HG02678 (cell line): ENCODE data around the gene NRL.

ENCODE experiments used
- ATAC-seq: cut with Tn5 transposase; IDR thresholded peaks from one replicate; pipeline ENCODE4 v1.9.1; 2021; ENCODE audit warnings: mild to moderate bottlenecking, moderate library complexity; ENCODE audit not compliant: unreplicated experiment

Gene NRL

GRCh38 chr14:24145219-24145618, 30.5 kb upstream of the NRL start:
- ATAC-seq: no peak

DNA sequence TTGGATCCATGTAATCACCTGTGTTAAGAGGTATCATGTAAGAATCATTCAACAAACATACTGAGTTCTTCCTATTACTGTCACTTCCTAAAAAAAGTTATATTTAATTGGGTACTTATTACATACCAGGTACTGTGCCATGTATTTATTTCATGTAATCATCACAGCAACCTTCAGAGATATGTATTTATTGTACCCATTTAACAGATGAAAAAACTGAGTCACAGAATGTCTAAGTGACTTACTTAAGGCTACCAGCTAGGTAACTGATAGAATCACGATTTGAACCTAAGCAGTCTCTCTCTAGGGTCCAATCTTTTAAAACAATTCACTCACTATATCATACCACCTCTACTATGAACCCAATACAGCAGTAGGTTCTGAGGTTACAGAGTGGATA, 29.7 kb upstream of the NRL start:
- no peak for ATAC-seq

GRCh38 chr14:24143511-24143910, 28.8 kb upstream of the NRL start:
- ATAC-seq: no peak

- ATAC-seq: peak; percentile 88
Measured at GRCh38 chr14:24141097-24141880, 26.5 kb upstream of the NRL start, which contains the start of gene EMC9. Gene EMC9 (minus strand): TSS chr14:24141591. CDS start chr14:24141304, 287 bp downstream.

DNA sequence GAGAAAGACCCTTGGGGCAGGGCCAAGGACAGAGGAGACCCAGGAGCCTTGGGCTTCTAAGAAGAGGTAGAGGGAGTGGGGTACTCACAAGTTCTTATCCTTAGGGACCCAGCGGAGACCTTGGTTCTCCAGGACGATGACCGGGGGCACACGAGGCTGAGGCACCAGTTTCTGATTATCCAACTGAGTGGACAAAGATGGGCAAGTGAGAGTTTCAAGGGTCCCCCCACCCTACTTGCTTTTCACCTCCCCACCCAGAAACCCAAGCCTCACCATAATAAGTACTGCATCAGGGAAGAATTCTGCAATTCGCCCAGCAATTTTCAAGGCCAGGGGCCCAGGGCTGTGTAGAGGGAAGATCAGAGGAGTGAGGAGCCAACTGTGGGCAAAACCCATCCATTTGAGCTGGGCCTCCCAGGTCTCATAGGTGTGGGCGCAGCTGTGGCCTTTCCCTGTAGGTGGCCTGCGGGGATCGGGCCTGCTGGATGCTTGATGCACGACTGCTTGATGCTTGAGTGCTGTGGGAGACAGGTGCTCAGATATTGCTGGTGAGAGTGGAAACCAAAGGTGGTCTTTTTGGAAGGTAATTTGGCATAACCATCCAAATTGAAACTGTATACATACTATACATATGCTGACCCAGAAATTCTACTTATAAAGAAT, 24.7 kb upstream of the NRL start:
- ATAC-seq: no peak

- no peak for ATAC-seq
Measured at GRCh38 chr14:24138396-24139271, 23.9 kb upstream of the NRL start.

GRCh38 chr14:24137529-24138395, 23.0 kb upstream of the NRL start:
- ATAC-seq: no peak

DNA sequence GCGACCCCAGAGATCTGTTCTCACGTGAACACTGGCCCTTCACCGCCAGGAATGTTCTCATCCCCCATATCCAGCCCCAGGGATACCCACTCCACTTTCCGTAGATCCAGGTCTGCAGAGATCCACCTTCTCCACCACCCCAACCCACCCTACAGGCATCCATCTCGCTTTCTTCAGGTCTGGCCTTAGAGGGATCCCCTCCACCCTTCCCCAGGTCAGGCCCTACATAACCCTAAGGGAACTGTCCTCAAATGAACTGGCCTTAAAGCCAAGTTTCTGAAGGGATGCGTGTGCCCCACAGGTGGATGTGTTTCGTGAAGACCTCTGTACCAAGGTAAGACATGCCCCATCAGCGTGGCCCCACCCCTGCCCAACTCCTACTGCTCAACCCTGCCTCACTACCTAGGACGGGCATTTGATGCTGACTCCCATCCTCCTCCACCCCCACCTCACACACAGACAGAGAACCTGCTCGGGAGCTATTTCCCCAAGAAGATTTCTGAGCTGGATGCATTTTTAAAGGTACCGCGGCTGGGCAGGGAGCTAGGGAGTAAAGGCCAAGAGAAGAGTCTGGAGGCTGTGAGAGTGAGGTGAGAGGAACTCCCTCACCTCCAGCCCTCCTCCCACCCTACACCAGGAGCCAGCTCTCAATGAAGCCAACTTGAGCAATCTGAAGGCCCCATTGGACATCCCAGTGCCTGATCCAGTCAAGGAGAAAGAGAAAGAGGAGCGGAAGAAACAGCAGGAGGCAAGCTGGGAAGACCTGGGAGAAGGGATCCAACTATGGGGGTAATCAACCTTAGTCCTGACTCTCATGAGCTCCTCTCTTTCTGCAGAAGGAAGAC, 22.2 kb upstream of the NRL start:
- ATAC-seq: no peak

- ATAC-seq: peak; percentile 90
Measured at GRCh38 chr14:24135834-24136683, 21.3 kb upstream of the NRL start, which contains the start of gene PSME1. Gene PSME1 (plus strand): TSS chr14:24136194. CDS start chr14:24136263, 69 bp downstream.

GRCh38 chr14:24135584-24135833, 20.8 kb upstream of the NRL start:
- ATAC-seq: no peak

- no peak for ATAC-seq
Measured at GRCh38 chr14:24133735-24134134, 19.0 kb upstream of the NRL start.

- no peak for ATAC-seq
Measured at GRCh38 chr14:24132976-24133375, 18.2 kb upstream of the NRL start.

- no peak for ATAC-seq
Measured at GRCh38 chr14:24132061-24132685, 17.4 kb upstream of the NRL start.

DNA sequence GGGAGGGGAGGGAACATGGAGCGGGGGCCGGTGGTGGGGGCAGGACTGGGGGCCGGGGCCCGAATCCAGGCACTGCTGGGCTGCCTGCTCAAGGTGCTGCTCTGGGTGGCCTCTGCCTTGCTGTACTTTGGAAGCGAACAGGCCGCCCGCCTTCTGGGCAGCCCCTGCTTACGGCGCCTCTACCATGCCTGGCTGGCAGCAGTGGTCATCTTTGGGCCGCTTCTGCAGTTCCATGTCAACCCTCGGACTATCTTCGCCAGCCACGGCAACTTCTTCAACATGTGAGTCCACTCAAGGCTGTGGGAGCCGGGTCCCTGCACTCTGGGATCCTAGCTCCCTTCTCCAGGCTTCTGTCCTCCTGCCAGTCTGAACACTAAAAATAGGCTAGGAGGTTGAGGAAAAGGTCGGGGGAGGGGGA, 16.8 kb upstream of the NRL start:
- no peak for ATAC-seq

DNA sequence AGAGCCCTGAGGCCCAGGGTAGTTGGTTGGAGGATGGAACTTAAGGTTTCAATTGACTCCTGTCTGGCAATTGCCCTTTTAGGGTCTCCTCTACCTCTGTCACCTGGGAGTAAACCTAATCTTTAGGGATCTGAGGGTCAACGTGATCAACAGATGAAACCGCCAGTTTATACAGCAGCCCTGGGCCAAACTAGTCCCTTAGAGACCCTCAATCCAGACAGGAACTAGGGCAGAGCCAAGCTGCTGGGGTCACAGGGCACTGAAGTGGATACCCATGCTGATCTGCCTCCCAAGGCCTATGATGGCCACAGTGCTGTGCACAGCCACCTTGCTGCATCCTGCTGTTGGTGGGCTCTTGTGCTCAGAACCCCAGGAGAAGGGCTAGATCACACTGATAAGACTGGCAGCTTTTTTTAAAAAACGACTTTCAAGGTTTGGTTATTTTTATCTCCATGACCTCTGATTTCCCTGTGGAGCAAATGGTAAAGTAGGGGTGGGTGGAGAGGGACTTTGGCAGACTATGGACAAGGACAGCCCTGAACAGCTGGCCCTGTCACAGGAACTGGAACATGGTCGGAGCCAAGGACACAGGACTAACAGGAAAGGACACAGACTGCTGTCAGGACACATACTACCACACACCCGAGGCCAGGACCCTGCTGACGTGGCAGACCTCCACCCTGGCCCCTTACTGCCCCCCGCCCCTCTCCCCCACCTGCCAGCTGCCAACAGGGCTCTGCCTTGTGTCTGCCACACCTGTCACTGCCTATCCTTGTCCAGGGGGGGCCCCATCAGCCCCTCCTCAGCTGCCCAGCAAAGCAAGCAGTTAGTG, 16.2 kb upstream of the NRL start:
- no peak for ATAC-seq

GRCh38 chr14:24130380-24130716, 15.6 kb upstream of the NRL start, which contains the start of gene FITM1:
Gene FITM1 (plus strand): TSS chr14:24130659. CDS start chr14:24131564, 905 bp downstream.
- no peak for ATAC-seq

DNA sequence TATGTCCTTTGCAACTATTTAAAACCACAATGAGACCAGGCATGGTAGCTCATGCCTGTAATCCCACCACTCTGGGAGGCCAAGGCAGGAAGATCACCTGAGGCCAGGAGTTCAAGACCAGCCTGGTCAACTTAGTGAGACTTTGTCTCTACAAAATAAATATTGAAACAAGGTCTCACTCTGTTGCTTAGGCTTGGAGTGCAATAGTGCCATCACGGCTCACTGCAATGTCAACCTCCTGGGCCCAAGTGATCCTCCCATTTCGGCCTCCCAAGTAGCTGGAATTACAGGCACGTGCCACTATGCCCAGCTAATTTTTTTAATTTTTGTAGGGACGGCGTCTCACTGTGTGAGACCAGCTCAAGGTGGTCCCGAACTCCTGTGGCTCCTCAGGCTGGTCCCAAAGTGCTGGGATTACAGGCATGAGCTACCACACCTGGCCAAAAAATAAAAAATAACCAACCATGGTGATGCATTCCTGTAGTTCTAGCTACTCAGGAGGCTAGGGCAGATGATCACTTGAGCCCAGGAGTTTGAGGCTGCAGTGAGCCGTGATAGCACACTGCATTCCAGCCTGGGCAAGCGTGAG, 14.8 kb upstream of the NRL start:
- ATAC-seq: no peak
